Esophagus muscularis mucosa (tissue), 3 donors: ENCODE data around the gene TENT4B.

Experiments
- CTCF ChIP-seq, 3 experiments: fragments of 200-600 bp in 2 of 3; fragments of 450-650 bp in 1 of 3; sonication (generic) in 2 of 3; IDR thresholded peaks; one replicate each; pipeline ENCODE4 v1.5.1; 2017 to 2019; ENCODE audit warnings: antibody characterized with exemption in 3 of 3, mild to moderate bottlenecking in 2 of 3, moderate library complexity in 1 of 3
- EP300 ChIP-seq: sonication (generic); formaldehyde crosslinking; IDR thresholded peaks from one replicate; pipeline ENCODE4 v1.6.1; 2017; ENCODE audit warnings: antibody characterized with exemption

GRCh38 chr16:50273382-50273690 lies 120.2 kb downstream of the TENT4B start:
- no peak for TF ChIP-seq CTCF (IDR thresholded peaks at IDR 0.05)
- no peak for TF ChIP-seq EP300
